BE2C (cell line): ENCODE measurements around the gene EFNA5.

Experiments used
- DNase-seq: peaks from one replicate; pipeline ENCODE4 v3.0.0-alpha.2; 2020
- H3K27me3 ChIP-seq: fragments of 250-450 bp; sonication (Bioruptor Pico); 2 replicates; pipeline ENCODE4 v1.5.1; 2020; ENCODE audit warnings: mild to moderate bottlenecking
- H3K36me3 ChIP-seq: fragments of 250-450 bp; sonication (Bioruptor Pico); 2 replicates; pipeline ENCODE4 v1.5.1; 2020; ENCODE audit warnings: mild to moderate bottlenecking
- H3K4me1 ChIP-seq: fragments of 250-450 bp; sonication (Bioruptor Pico); 2 replicates; pipeline ENCODE4 v1.5.1; 2020
- H3K4me3 ChIP-seq: 2 replicates; pipeline ENCODE4 v1.5.1; 2011; ENCODE audit warnings: low read depth, low read length
- H3K9me3 ChIP-seq: fragments of 250-450 bp; sonication (Bioruptor Pico); 2 replicates; pipeline ENCODE4 v1.5.1; 2020
- CTCF ChIP-seq: IDR thresholded peaks from 2 replicates; pipeline ENCODE4 v1.5.1; 2012; ENCODE audit warnings: mild to moderate bottlenecking, low read depth, low read length

EFNA5 gene

GRCh38 chr5:107461770-107462169 lies 209.0 kb downstream of the EFNA5 start:
- peaks cover 10% of the 10 kb centered on the region for H3K4me1 ChIP-seq
- no peak for DNase-seq
- no peak for TF ChIP-seq CTCF

GRCh38 chr5:107460789-107461188 lies 209.9 kb downstream of the EFNA5 start:
- peaks cover under 1% of the 10 kb centered on the region for H3K4me1 ChIP-seq

More at GRCh38 chr5:107461770-107462169, 209.0 kb downstream of the EFNA5 start:
- Histone ChIP-seq H3K9me3 (no peaks in the 10 kb centered on the region), H3K36me3 (no peaks in the 10 kb centered on the region), H3K4me3 (no peak overlapping the region), H3K27me3 (no peaks in the 10 kb centered on the region)

GRCh38 chr5:107459605-107460004 lies 211.1 kb downstream of the EFNA5 start:
- no peak for DNase-seq
- Histone ChIP-seq H3K36me3 (no peaks in the 10 kb centered on the region), H3K4me1 (no peaks in the 10 kb centered on the region), H3K27me3 (no peaks in the 10 kb centered on the region), H3K4me3 (no peak overlapping the region), H3K9me3 (no peaks in the 10 kb centered on the region)
- no peak for TF ChIP-seq CTCF

More at GRCh38 chr5:107460789-107461188, 209.9 kb downstream of the EFNA5 start:
- Histone ChIP-seq H3K9me3 (no peaks in the 10 kb centered on the region), H3K27me3 (no peaks in the 10 kb centered on the region), H3K4me3 (no peak overlapping the region), H3K36me3 (no peaks in the 10 kb centered on the region)
- no peak for TF ChIP-seq CTCF
- DNase-seq: no peak

- DNase-seq: no peak
- no peaks in the 10 kb centered on the region for H3K27me3 ChIP-seq
- H3K9me3 ChIP-seq: no peaks in the 10 kb centered on the region
- no peak overlapping the region for H3K4me3 ChIP-seq
- no peak for TF ChIP-seq CTCF
- H3K4me1 ChIP-seq: no peaks in the 10 kb centered on the region
- no peaks in the 10 kb centered on the region for H3K36me3 ChIP-seq
Observed at GRCh38 chr5:107458322-107458721, 212.4 kb downstream of the EFNA5 start.

- no peaks in the 10 kb centered on the region for H3K36me3 ChIP-seq
- no peak overlapping the region for H3K4me3 ChIP-seq
- H3K27me3 ChIP-seq: no peaks in the 10 kb centered on the region
- no peaks in the 10 kb centered on the region for H3K9me3 ChIP-seq
- no peaks in the 10 kb centered on the region for H3K4me1 ChIP-seq
- no peak for DNase-seq
- no peak for TF ChIP-seq CTCF
Observed at GRCh38 chr5:107457881-107458280, 212.9 kb downstream of the EFNA5 start.

- no peak for TF ChIP-seq CTCF
Observed at GRCh38 chr5:107457138-107457537, 213.6 kb downstream of the EFNA5 start.

More at GRCh38 chr5:107457138-107457537, 213.6 kb downstream of the EFNA5 start:
- H3K4me1 ChIP-seq: no peaks in the 10 kb centered on the region
- no peaks in the 10 kb centered on the region for H3K36me3 ChIP-seq
- no peaks in the 10 kb centered on the region for H3K27me3 ChIP-seq
- DNase-seq: no peak
- H3K4me3 ChIP-seq: no peak overlapping the region
- H3K9me3 ChIP-seq: no peaks in the 10 kb centered on the region
